AG09319 (cell line): ENCODE measurements around the gene WARS2.

Experiments
- DNase-seq: peaks from one replicate; pipeline ENCODE4 v3.0.0-alpha.2; 2010; ENCODE audit warnings: low read depth; ENCODE audit errors: extremely low read depth
- TF ChIP-seq, protein P1 (sequence below): IDR thresholded peaks from 2 replicates; pipeline ENCODE4 v1.5.1; 2011; ENCODE audit warnings: low read depth, mild to moderate bottlenecking, inconsistent platforms, low read length, moderate library complexity

WARS2 gene

GRCh38 chr1:119034359-119034758 lies 106.1 kb downstream of the WARS2 start:
- DNase-seq, result no peak
- TF ChIP-seq, protein P1, sequence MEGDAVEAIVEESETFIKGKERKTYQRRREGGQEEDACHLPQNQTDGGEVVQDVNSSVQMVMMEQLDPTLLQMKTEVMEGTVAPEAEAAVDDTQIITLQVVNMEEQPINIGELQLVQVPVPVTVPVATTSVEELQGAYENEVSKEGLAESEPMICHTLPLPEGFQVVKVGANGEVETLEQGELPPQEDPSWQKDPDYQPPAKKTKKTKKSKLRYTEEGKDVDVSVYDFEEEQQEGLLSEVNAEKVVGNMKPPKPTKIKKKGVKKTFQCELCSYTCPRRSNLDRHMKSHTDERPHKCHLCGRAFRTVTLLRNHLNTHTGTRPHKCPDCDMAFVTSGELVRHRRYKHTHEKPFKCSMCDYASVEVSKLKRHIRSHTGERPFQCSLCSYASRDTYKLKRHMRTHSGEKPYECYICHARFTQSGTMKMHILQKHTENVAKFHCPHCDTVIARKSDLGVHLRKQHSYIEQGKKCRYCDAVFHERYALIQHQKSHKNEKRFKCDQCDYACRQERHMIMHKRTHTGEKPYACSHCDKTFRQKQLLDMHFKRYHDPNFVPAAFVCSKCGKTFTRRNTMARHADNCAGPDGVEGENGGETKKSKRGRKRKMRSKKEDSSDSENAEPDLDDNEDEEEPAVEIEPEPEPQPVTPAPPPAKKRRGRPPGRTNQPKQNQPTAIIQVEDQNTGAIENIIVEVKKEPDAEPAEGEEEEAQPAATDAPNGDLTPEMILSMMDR, result no peak

- DNase-seq, result no peak
- TF ChIP-seq, protein P1, result no peak
These were observed 107.5 kb downstream of the WARS2 start for GRCh38 chr1:119032986-119033385.

DNA sequence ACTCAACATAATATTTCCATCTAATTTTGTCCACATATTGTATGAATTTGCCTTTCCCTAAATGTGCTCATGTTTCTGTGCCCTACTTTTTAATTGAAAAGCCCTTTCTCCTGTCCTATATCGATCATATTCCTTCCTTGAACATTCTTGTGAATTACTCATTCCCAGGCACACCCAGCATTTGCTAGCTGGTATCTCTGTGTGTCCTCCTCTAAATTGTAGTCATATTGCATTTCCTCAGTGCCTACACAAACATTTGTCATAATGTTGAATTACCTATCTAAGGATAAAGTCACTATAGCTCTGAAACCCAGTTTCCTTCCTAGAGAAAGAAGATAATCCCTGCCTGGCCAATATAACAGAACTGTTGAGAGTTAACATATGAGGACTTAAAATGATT lies 112.7 kb downstream of the WARS2 start:
- no peak for DNase-seq

GRCh38 chr1:119026956-119027355 lies 113.5 kb downstream of the WARS2 start:
- DNase-seq, result no peak
- TF ChIP-seq, protein P1, result no peak

More for the DNA sequence above, 112.7 kb downstream of the WARS2 start:
- TF ChIP-seq, protein P1, result no peak

DNA sequence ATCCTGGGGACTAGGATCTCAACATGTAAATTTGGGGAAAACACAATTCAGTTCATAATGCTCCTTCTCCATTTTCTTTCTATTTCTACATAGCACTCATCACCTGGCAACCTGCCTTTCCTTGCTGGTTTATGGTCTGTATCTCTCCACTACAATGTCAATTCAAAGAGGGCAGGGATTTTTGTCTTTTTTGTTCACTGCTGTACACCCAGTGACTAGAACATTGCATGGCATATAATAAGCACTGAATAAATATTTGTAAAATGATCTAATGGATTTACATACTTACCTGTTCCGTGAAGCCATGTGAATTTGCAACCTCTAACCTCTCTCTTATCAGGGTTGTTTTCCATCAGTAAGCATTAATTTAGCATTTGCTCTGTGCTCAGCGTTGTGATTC lies 124.9 kb downstream of the WARS2 start:
- TF ChIP-seq, protein P1, result no peak
- no peak for DNase-seq

DNA sequence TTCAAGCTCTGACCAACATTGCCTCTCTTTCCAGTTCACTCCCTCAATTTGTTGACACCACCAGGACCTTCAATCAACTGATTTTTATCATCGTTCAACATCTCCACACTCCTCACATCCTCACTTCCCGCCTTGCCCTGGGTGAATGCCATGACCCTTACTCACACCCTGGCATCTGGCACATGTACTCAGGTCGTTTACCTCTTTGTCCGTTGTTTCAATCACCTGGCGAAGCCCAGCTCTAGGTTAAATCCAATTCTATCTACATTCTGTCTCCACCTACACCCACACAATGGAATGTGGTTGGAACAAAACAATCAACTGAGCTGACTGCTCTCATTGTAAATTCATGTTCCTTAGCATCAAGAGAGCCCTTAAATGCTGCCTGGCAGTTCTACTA lies 128.1 kb downstream of the WARS2 start:
- no peak for DNase-seq
- TF ChIP-seq, protein P1, result no peak

DNA sequence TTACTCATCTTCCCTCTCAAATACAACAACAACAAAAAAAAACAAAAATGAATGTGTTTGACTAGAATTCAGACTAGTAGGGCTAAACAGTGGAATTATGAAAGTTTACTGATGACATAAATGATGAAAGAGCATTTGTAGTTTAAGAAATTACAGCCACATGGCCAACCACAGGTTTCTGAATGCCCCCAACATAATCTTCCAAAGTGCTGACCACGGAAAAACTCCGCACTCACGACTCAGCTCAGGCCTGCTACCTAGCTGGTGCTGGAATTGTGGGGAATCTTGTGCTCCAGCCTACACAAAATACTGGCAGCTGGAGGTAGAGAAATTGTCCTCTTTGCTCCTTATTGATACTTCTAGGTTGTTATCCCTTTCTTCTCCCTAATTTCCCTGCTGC lies 128.7 kb downstream of the WARS2 start:
- TF ChIP-seq, protein P1, result no peak
- DNase-seq, result no peak
